K562 (cell line): ENCODE data around the gene CLTC. TPM values are rescaled to one million over a fixed set of nuclear protein-coding genes. Genes with fewer than 3 reads are reported as not detected.

Source experiments
- CREM ChIP-seq: IDR thresholded peaks from 2 replicates; pipeline ENCODE4 v1.6.1; 2014; ENCODE audit warnings: antibody characterized with exemption, low read depth
- FUS ChIP-seq: fragments of 200-400 bp; formaldehyde crosslinking; optimal IDR thresholded peaks from 2 replicates; pipeline ENCODE3; 2017; ENCODE audit warnings: low read depth, low read length
- LEF1 ChIP-seq: fragments of 450-650 bp; IDR thresholded peaks from 2 replicates; pipeline ENCODE4 v1.6.1; 2016; ENCODE audit warnings: mild to moderate bottlenecking
- NFYB ChIP-seq: IDR thresholded peaks from 2 replicates; pipeline ENCODE4 v1.6.1; 2011; ENCODE audit warnings: mild to moderate bottlenecking, moderate library complexity; ENCODE audit not compliant: insufficient read length; ENCODE audit errors: extremely low read depth
- RNF2 ChIP-seq: sonication (generic); IDR thresholded peaks from 2 replicates; pipeline ENCODE4 v1.6.1; 2016
- SRSF1 ChIP-seq: fragments of 200-400 bp; formaldehyde crosslinking; IDR thresholded peaks from 2 replicates; pipeline ENCODE4 v1.6.1; 2017; ENCODE audit warnings: mild to moderate bottlenecking, low read depth, low read length, moderate library complexity
- STAT5A ChIP-seq: IDR thresholded peaks from 2 replicates; pipeline ENCODE4 v1.6.1; 2012; ENCODE audit warnings: low read length, inconsistent platforms, borderline replicate concordance
- TAF1 ChIP-seq: IDR thresholded peaks from 2 replicates; pipeline ENCODE4 v1.6.1; 2011; ENCODE audit warnings: mild to moderate bottlenecking, low read length, moderate library complexity; ENCODE audit not compliant: insufficient read depth, control insufficient read depth, severe bottlenecking; ENCODE audit errors: extremely low read depth
- YY1 ChIP-seq, 3 experiments: IDR thresholded peaks; 2 replicates each; pipeline ENCODE4 v1.6.1; 2011; ENCODE audit warnings: low read length in 2 of 3, mild to moderate bottlenecking in 2 of 3, moderate library complexity in 2 of 3, borderline replicate concordance in 1 of 3, control low read depth in 1 of 3, low read depth in 1 of 3; ENCODE audit not compliant: insufficient read depth in 3 of 3, insufficient replicate concordance in 2 of 3, control insufficient read depth in 1 of 3, insufficient read length in 1 of 3; ENCODE audit errors: extremely low read depth in 1 of 3
- ZFP1 ChIP-seq: fragments of 450-650 bp; formaldehyde crosslinking; IDR thresholded peaks from 2 replicates; pipeline ENCODE4 v1.4.0; 2020; ENCODE audit warnings: mild to moderate bottlenecking, mixed read lengths
- ZFP36 ChIP-seq: fragments of 150-350 bp; IDR thresholded peaks from 2 replicates; pipeline ENCODE4 v1.6.1; 2018; ENCODE audit warnings: low read length, low read depth; ENCODE audit not compliant: partially characterized antibody
- polyA plus RNA-seq, 8 experiments: library from polyadenylated mRNA; depleted of rRNA in 4 of 8; stranded (reverse) in 5 of 8; unstranded in 3 of 8; fragments of >200 nt; fragmentation: Nextera tagmentation in 2 of 8; fragmentation: Illumina TruSeq in 1 of 8; extraction: Ambion mirVana in 2 of 8; extraction: Trizol in 1 of 8; gene quantifications; 2 replicates each; pipeline versions ENCODE4 v1.2.1 to v1.2.3, GENCODE V29; 2011 to 2014; ENCODE audit warnings: inconsistent platforms in 1 of 8, missing spikeins in 1 of 8
- total RNA-seq, 7 experiments: library from RNA; depleted of rRNA in 6 of 7; stranded (reverse); fragments of >200 nt in 6 of 7; fragmentation: Illumina TruSeq in 2 of 7; extraction: Trizol in 2 of 7; gene quantifications; 2 replicates each; pipeline versions ENCODE4 v1.2.1 to v1.2.3, GENCODE V29; 2011 to 2021; ENCODE audit warnings: low replicate concordance in 1 of 7
- TF ChIP-seq, protein P1 (sequence below): sonication (generic); formaldehyde crosslinking; IDR thresholded peaks from 2 replicates; pipeline ENCODE4 v1.8.1; 2023; ENCODE audit warnings: mild to moderate bottlenecking, missing genetic modification reagents
- TF ChIP-seq, protein P2 (sequence below), 2 experiments: fragments of 450-650 bp; IDR thresholded peaks; 2 replicates each; pipeline ENCODE4 v1.6.1; 2018; ENCODE audit warnings: mild to moderate bottlenecking in 2 of 2, low read depth in 1 of 2; ENCODE audit not compliant: partially characterized antibody in 2 of 2
- TF ChIP-seq, protein P3 (sequence below), 2 experiments: fragments of 450-650 bp in 1 of 2; sonication (generic) in 1 of 2; formaldehyde crosslinking; conservative IDR thresholded peaks; 2 replicates each; pipeline versions ENCODE4 v1.4.0 to v1.8.1; 2020 to 2022; ENCODE audit warnings: mild to moderate bottlenecking in 1 of 2, missing genetic modification reagents in 1 of 2
- TF ChIP-seq, protein P4 (sequence below): fragments of 450-650 bp; conservative IDR thresholded peaks from 2 replicates; pipeline ENCODE4 v1.6.1; 2016; ENCODE audit warnings: missing genetic modification characterization, low read depth, mild to moderate bottlenecking, missing compliant biosample characterization, moderate library complexity
- TF ChIP-seq, protein P5 (sequence below): fragments of 250-450 bp; sonication (Bioruptor Pico); IDR thresholded peaks from 2 replicates; pipeline ENCODE4 v1.4.0; 2020; ENCODE audit warnings: mild to moderate bottlenecking, moderate library complexity, borderline replicate concordance

CLTC gene
- total and polyA plus RNA-seq, 9 of the 15 experiments (the other 6 are each of a cell fraction or from before 2014, with no cell fraction given) = 115 to 267 (median 174) TPM

DNA sequence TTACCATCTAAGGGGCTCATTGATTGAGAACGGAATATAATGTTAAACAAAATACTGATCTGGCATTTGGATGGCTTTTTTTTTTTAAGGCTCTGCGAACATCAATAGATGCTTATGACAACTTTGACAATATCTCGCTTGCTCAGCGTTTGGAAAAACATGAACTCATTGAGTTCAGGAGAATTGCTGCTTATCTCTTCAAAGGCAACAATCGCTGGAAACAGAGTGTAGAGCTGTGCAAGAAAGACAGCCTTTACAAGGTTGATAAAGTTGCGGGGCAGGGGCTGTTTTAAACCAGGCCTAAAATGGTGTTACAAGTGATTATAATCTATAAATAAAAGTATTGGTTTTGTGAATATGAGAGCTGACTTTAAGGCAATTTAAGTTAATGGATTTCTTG lies 65.3 kb downstream of the CLTC start (continued):
- TF ChIP-seq, protein P1, sequence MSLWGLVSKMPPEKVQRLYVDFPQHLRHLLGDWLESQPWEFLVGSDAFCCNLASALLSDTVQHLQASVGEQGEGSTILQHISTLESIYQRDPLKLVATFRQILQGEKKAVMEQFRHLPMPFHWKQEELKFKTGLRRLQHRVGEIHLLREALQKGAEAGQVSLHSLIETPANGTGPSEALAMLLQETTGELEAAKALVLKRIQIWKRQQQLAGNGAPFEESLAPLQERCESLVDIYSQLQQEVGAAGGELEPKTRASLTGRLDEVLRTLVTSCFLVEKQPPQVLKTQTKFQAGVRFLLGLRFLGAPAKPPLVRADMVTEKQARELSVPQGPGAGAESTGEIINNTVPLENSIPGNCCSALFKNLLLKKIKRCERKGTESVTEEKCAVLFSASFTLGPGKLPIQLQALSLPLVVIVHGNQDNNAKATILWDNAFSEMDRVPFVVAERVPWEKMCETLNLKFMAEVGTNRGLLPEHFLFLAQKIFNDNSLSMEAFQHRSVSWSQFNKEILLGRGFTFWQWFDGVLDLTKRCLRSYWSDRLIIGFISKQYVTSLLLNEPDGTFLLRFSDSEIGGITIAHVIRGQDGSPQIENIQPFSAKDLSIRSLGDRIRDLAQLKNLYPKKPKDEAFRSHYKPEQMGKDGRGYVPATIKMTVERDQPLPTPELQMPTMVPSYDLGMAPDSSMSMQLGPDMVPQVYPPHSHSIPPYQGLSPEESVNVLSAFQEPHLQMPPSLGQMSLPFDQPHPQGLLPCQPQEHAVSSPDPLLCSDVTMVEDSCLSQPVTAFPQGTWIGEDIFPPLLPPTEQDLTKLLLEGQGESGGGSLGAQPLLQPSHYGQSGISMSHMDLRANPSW (CRISPR knock-in tag) = no peak
- TF ChIP-seq TAF1 (peak; percentile 30), CREM (peak; percentile 50), RNF2 (peak; percentile 69; the same call in 1 of the 2 replicates), ZFP36 (peak; percentile 22), YY1 (IDR thresholded peaks at IDR 0.05; ENCODE audit: borderline replicate concordance in 1 of 3, control insufficient read depth in 1 of 3, extremely low read depth in 1 of 3, insufficient read depth in 3 of 3, insufficient read length in 1 of 3, insufficient replicate concordance in 2 of 3, low read depth in 1 of 3, low read length in 2 of 3) (no peak), FUS (no peak), NFYB (no peak), ZFP1 (CRISPR knock-in tag) (no peak), SRSF1 (no peak), STAT5A (peak; percentile 96), LEF1 (peak; percentile 80)
- TF ChIP-seq, protein P2, sequence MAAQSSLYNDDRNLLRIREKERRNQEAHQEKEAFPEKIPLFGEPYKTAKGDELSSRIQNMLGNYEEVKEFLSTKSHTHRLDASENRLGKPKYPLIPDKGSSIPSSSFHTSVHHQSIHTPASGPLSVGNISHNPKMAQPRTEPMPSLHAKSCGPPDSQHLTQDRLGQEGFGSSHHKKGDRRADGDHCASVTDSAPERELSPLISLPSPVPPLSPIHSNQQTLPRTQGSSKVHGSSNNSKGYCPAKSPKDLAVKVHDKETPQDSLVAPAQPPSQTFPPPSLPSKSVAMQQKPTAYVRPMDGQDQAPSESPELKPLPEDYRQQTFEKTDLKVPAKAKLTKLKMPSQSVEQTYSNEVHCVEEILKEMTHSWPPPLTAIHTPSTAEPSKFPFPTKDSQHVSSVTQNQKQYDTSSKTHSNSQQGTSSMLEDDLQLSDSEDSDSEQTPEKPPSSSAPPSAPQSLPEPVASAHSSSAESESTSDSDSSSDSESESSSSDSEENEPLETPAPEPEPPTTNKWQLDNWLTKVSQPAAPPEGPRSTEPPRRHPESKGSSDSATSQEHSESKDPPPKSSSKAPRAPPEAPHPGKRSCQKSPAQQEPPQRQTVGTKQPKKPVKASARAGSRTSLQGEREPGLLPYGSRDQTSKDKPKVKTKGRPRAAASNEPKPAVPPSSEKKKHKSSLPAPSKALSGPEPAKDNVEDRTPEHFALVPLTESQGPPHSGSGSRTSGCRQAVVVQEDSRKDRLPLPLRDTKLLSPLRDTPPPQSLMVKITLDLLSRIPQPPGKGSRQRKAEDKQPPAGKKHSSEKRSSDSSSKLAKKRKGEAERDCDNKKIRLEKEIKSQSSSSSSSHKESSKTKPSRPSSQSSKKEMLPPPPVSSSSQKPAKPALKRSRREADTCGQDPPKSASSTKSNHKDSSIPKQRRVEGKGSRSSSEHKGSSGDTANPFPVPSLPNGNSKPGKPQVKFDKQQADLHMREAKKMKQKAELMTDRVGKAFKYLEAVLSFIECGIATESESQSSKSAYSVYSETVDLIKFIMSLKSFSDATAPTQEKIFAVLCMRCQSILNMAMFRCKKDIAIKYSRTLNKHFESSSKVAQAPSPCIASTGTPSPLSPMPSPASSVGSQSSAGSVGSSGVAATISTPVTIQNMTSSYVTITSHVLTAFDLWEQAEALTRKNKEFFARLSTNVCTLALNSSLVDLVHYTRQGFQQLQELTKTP (IDR thresholded peaks at IDR 0.05; ENCODE audit: low read depth in 1 of 2, partially characterized antibody in 2 of 2) = peak in 1 of 2 experiments; percentile 65
- TF ChIP-seq, protein P3, sequence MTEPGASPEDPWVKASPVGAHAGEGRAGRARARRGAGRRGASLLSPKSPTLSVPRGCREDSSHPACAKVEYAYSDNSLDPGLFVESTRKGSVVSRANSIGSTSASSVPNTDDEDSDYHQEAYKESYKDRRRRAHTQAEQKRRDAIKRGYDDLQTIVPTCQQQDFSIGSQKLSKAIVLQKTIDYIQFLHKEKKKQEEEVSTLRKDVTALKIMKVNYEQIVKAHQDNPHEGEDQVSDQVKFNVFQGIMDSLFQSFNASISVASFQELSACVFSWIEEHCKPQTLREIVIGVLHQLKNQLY (CRISPR knock-in tag; conservative IDR thresholded peaks at IDR 0.05) = no peak
- TF ChIP-seq, protein P4, sequence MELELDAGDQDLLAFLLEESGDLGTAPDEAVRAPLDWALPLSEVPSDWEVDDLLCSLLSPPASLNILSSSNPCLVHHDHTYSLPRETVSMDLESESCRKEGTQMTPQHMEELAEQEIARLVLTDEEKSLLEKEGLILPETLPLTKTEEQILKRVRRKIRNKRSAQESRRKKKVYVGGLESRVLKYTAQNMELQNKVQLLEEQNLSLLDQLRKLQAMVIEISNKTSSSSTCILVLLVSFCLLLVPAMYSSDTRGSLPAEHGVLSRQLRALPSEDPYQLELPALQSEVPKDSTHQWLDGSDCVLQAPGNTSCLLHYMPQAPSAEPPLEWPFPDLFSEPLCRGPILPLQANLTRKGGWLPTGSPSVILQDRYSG (tag) = no peak
- TF ChIP-seq, protein P5, sequence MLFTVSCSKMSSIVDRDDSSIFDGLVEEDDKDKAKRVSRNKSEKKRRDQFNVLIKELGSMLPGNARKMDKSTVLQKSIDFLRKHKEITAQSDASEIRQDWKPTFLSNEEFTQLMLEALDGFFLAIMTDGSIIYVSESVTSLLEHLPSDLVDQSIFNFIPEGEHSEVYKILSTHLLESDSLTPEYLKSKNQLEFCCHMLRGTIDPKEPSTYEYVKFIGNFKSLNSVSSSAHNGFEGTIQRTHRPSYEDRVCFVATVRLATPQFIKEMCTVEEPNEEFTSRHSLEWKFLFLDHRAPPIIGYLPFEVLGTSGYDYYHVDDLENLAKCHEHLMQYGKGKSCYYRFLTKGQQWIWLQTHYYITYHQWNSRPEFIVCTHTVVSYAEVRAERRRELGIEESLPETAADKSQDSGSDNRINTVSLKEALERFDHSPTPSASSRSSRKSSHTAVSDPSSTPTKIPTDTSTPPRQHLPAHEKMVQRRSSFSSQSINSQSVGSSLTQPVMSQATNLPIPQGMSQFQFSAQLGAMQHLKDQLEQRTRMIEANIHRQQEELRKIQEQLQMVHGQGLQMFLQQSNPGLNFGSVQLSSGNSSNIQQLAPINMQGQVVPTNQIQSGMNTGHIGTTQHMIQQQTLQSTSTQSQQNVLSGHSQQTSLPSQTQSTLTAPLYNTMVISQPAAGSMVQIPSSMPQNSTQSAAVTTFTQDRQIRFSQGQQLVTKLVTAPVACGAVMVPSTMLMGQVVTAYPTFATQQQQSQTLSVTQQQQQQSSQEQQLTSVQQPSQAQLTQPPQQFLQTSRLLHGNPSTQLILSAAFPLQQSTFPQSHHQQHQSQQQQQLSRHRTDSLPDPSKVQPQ (CRISPR knock-in tag) = no peak
